Astrocyte (in vitro differentiated cells and primary cell): ENCODE data around the gene ANGPTL7. TPM values are rescaled to one million over a fixed set of nuclear protein-coding genes. Genes with fewer than 3 reads are reported as not detected.
A peak's percentile ranks its signal among the peaks of the same experiment; 100 is the strongest.

Source experiments
- DNase-seq: peaks from one replicate; pipeline ENCODE4 v3.0.0-alpha.2; 2010; ENCODE audit warnings: low read depth
- FAIRE-seq: peaks from 2 replicates; lab custom pipeline; 2011; peaks lifted over from hg19 to GRCh38; lab: Jason Lieb, UNC
- H2AFZ ChIP-seq: 2 replicates; pipeline ENCODE4 v1.6.0; 2012; ENCODE audit warnings: low read depth, low read length, inconsistent platforms
- H3K27ac ChIP-seq: 2 replicates; pipeline ENCODE4 v1.5.1; 2011; ENCODE audit warnings: low read depth, low read length, inconsistent platforms
- H3K27me3 ChIP-seq: 2 replicates; pipeline ENCODE4 v1.6.0; 2011; ENCODE audit warnings: low read length, inconsistent platforms; ENCODE audit not compliant: insufficient read depth
- H3K36me3 ChIP-seq: 2 replicates; pipeline ENCODE4 v1.5.1; 2011; ENCODE audit warnings: low read length, inconsistent platforms; ENCODE audit not compliant: insufficient read depth
- H3K4me1 ChIP-seq: 2 replicates; pipeline ENCODE4 v1.5.1; 2011; ENCODE audit warnings: low read length, inconsistent platforms; ENCODE audit not compliant: insufficient read depth
- H3K4me2 ChIP-seq: 2 replicates; pipeline ENCODE4 v1.6.0; 2012; ENCODE audit warnings: low read length, inconsistent platforms
- H3K4me3 ChIP-seq: 2 replicates; pipeline ENCODE4 v1.5.1; 2011; ENCODE audit warnings: low read depth, mild to moderate bottlenecking, low read length, inconsistent platforms; ENCODE audit not compliant: insufficient read depth
- H3K79me2 ChIP-seq: 2 replicates; pipeline ENCODE4 v1.6.0; 2012; ENCODE audit warnings: mild to moderate bottlenecking, low read length, inconsistent platforms; ENCODE audit not compliant: insufficient read depth
- H3K9ac ChIP-seq: 2 replicates; pipeline ENCODE4 v1.6.0; 2012; ENCODE audit warnings: mild to moderate bottlenecking, low read length, inconsistent platforms
- H3K9me3 ChIP-seq: 2 replicates; pipeline ENCODE4 v1.5.1; 2012; ENCODE audit warnings: low read depth, mild to moderate bottlenecking, low read length, inconsistent platforms; ENCODE audit not compliant: insufficient read depth
- H4K20me1 ChIP-seq: 2 replicates; pipeline ENCODE4 v1.6.0; 2012; ENCODE audit warnings: low read length, inconsistent platforms; ENCODE audit not compliant: insufficient read depth
- H3K27ac Mint-ChIP-seq: one replicate; pipeline ENCODE4 v1.8.0; 2021; ENCODE audit warnings: mild to moderate bottlenecking, mixed read lengths; ENCODE audit not compliant: unreplicated experiment
- H3K27me3 Mint-ChIP-seq: one replicate; pipeline ENCODE4 v1.8.0; 2021; ENCODE audit warnings: low read depth, mixed read lengths; ENCODE audit not compliant: unreplicated experiment
- H3K36me3 Mint-ChIP-seq: one replicate; pipeline ENCODE4 v1.8.0; 2021; ENCODE audit warnings: low read depth, mixed read lengths; ENCODE audit not compliant: unreplicated experiment
- H3K4me1 Mint-ChIP-seq: one replicate; pipeline ENCODE4 v1.8.0; 2021; ENCODE audit warnings: low read depth, mixed read lengths; ENCODE audit not compliant: unreplicated experiment
- H3K4me3 Mint-ChIP-seq: one replicate; pipeline ENCODE4 v1.8.0; 2021; ENCODE audit warnings: mild to moderate bottlenecking, moderate library complexity, mixed read lengths; ENCODE audit not compliant: unreplicated experiment
- H3K9me3 Mint-ChIP-seq: one replicate; pipeline ENCODE4 v1.8.0; 2021; ENCODE audit warnings: mild to moderate bottlenecking, mixed read lengths; ENCODE audit not compliant: unreplicated experiment
- CTCF ChIP-seq: IDR thresholded peaks from 2 replicates; pipeline ENCODE4 v1.5.1; 2011; ENCODE audit warnings: low read depth, mild to moderate bottlenecking, inconsistent platforms, low read length, moderate library complexity; ENCODE audit not compliant: insufficient read depth
- EZH2 ChIP-seq: IDR thresholded peaks from 2 replicates; pipeline ENCODE4 v1.6.1; 2012; ENCODE audit warnings: mild to moderate bottlenecking, low read length, inconsistent platforms; ENCODE audit not compliant: insufficient read depth
- total RNA-seq: library from RNA; stranded (reverse); gene quantifications from 2 replicates; pipeline ENCODE4 v1.2.1, GENCODE V29; 2021

Gene ANGPTL7
- total RNA-seq, 1 donor from 2014 or later: 0.86 TPM

- Mint-ChIP-seq H3K4me3 (no peak overlapping the region), H3K36me3 (peaks cover 11% of the 10 kb centered on the region), H3K27ac (peak overlapping the region; percentile 1), H3K4me1 (peaks cover 8% of the 10 kb centered on the region), H3K27me3 (no peaks in the 10 kb centered on the region), H3K9me3 (no peaks in the 10 kb centered on the region)
- FAIRE-seq: no peak
- no peak overlapping the region for H3K9ac ChIP-seq
- no peak for DNase-seq
- no peak overlapping the region for H2AFZ ChIP-seq
- H3K4me2 ChIP-seq: no peak overlapping the region
- H3K79me2 ChIP-seq: no peaks in the 10 kb centered on the region
- no peaks in the 10 kb centered on the region for H3K27me3 ChIP-seq
- peaks cover 13% of the 10 kb centered on the region for H4K20me1 ChIP-seq
- no peaks in the 10 kb centered on the region for H3K9me3 ChIP-seq
- no peak overlapping the region for H3K27ac ChIP-seq
- TF ChIP-seq CTCF: no peak
- TF ChIP-seq EZH2: no peak
- no peaks in the 10 kb centered on the region for H3K4me1 ChIP-seq
- no peaks in the 10 kb centered on the region for H3K36me3 ChIP-seq
- H3K4me3 ChIP-seq: no peak overlapping the region
These were observed 20.4 kb upstream of the ANGPTL7 start for GRCh38 chr1:11168731-11169130.

- Histone ChIP-seq H4K20me1 (peaks cover 13% of the 10 kb centered on the region), H3K36me3 (no peaks in the 10 kb centered on the region), H2AFZ (no peak overlapping the region), H3K4me2 (no peak overlapping the region), H3K9ac (no peak overlapping the region), H3K4me3 (no peak overlapping the region), H3K9me3 (no peaks in the 10 kb centered on the region), H3K4me1 (no peaks in the 10 kb centered on the region), H3K27ac (no peak overlapping the region), H3K79me2 (no peaks in the 10 kb centered on the region), H3K27me3 (no peaks in the 10 kb centered on the region)
- H3K4me3 Mint-ChIP-seq: no peak overlapping the region
- H3K27ac Mint-ChIP-seq: no peak overlapping the region
- no peaks in the 10 kb centered on the region for H3K9me3 Mint-ChIP-seq
- FAIRE-seq (no peak), DNase-seq (no peak)
- H3K27me3 Mint-ChIP-seq: no peaks in the 10 kb centered on the region
- TF ChIP-seq EZH2 (no peak), CTCF (no peak)
- peaks cover 11% of the 10 kb centered on the region for H3K4me1 Mint-ChIP-seq
- peaks cover 11% of the 10 kb centered on the region for H3K36me3 Mint-ChIP-seq
These were observed 20.0 kb upstream of the ANGPTL7 start for GRCh38 chr1:11169202-11169601.

- no peak for TF ChIP-seq EZH2
- Mint-ChIP-seq H3K27me3 (no peaks in the 10 kb centered on the region), H3K4me1 (peaks cover 14% of the 10 kb centered on the region), H3K9me3 (no peaks in the 10 kb centered on the region), H3K4me3 (no peak overlapping the region), H3K36me3 (peaks cover 11% of the 10 kb centered on the region), H3K27ac (peak overlapping the region; percentile 47)
- H3K9me3 ChIP-seq: no peaks in the 10 kb centered on the region
- peaks cover 13% of the 10 kb centered on the region for H4K20me1 ChIP-seq
- no peak overlapping the region for H3K4me3 ChIP-seq
- H3K79me2 ChIP-seq: no peaks in the 10 kb centered on the region
- H3K4me2 ChIP-seq: no peak overlapping the region
- H3K27me3 ChIP-seq: no peaks in the 10 kb centered on the region
- DNase-seq: no peak
- no peaks in the 10 kb centered on the region for H3K4me1 ChIP-seq
- no peak overlapping the region for H3K27ac ChIP-seq
- H2AFZ ChIP-seq: no peak overlapping the region
- FAIRE-seq: no peak
- no peak overlapping the region for H3K9ac ChIP-seq
- H3K36me3 ChIP-seq: no peaks in the 10 kb centered on the region
These were observed 19.1 kb upstream of the ANGPTL7 start for GRCh38 chr1:11170102-11170501.
